ENCODE data around the gene YWHAB. TPM values are rescaled to one million over a fixed set of nuclear protein-coding genes. Genes with fewer than 3 reads are reported as not detected.

Gene YWHAB
- total RNA-seq, 4 donors from 2014 or later = 114 to 153 (median 143) TPM

- TF ChIP-seq CTCF (IDR thresholded peaks at IDR 0.05) = no peak
- ATAC-seq (ENCODE audit: low FRiP score) (no peak), DNase-seq (ENCODE audit: low spot score) (no peak)
These were observed 14.8 kb downstream of the YWHAB start for GRCh38 chr20:44900231-44900854.

GRCh38 chr20:44901974-44902373 lies 16.5 kb downstream of the YWHAB start:
- TF ChIP-seq CTCF (IDR thresholded peaks at IDR 0.05) = no peak
- ATAC-seq (ENCODE audit: low FRiP score) = no peak
- DNase-seq (ENCODE audit: low spot score) = no peak

- no peak for TF ChIP-seq CTCF (IDR thresholded peaks at IDR 0.05)
- no peak for ATAC-seq (ENCODE audit: low FRiP score)
These were observed 18.9 kb downstream of the YWHAB start for GRCh38 chr20:44904377-44904776.

GRCh38 chr20:44908987-44909871 lies 23.7 kb downstream of the YWHAB start:
- no peak for DNase-seq (ENCODE audit: low spot score)
- TF ChIP-seq CTCF (IDR thresholded peaks at IDR 0.05) = no peak
- peak; percentile 18 for ATAC-seq (ENCODE audit: low FRiP score)

More at GRCh38 chr20:44904377-44904776, 18.9 kb downstream of the YWHAB start:
- DNase-seq (ENCODE audit: low spot score) = no peak

- peak; percentile 89 for ATAC-seq (ENCODE audit: low FRiP score)
- no peak for TF ChIP-seq CTCF (IDR thresholded peaks at IDR 0.05)
- peak; percentile 27 for DNase-seq (ENCODE audit: low spot score)
These were observed 24.6 kb downstream of the YWHAB start, which contains the start of gene PABPC1L for GRCh38 chr20:44909872-44910689. PABPC1L (plus strand) TSS chr20:44910060; CDS start chr20:44910144, 84 bp downstream.

- ATAC-seq (ENCODE audit: low FRiP score) (no peak), DNase-seq (ENCODE audit: low spot score) (no peak)
- TF ChIP-seq CTCF (IDR thresholded peaks at IDR 0.05) = no peak
These were observed 25.3 kb downstream of the YWHAB start for GRCh38 chr20:44910690-44911262.
